OCI-LY1 (cell line): Measurements from ENCODE around the gene TM4SF4.

ENCODE experiments used
- EZH2 ChIP-seq: fragments of 200-600 bp; sonication (generic), shearing (Covaris generic); IDR thresholded peaks from 2 replicates; pipeline ENCODE4 v1.8.0; 2017; ENCODE audit warnings: borderline replicate concordance, mixed run types, mild to moderate bottlenecking, antibody characterized with exemption, low read length, moderate library complexity, mixed read lengths
- TF ChIP-seq, protein P1 (sequence below): fragments of 200-600 bp; sonication (generic), shearing (Covaris generic); IDR thresholded peaks from 2 replicates; pipeline ENCODE4 v1.5.1; 2017; ENCODE audit warnings: mild to moderate bottlenecking, antibody characterized with exemption, low read length, moderate library complexity, mixed read lengths

DNA sequence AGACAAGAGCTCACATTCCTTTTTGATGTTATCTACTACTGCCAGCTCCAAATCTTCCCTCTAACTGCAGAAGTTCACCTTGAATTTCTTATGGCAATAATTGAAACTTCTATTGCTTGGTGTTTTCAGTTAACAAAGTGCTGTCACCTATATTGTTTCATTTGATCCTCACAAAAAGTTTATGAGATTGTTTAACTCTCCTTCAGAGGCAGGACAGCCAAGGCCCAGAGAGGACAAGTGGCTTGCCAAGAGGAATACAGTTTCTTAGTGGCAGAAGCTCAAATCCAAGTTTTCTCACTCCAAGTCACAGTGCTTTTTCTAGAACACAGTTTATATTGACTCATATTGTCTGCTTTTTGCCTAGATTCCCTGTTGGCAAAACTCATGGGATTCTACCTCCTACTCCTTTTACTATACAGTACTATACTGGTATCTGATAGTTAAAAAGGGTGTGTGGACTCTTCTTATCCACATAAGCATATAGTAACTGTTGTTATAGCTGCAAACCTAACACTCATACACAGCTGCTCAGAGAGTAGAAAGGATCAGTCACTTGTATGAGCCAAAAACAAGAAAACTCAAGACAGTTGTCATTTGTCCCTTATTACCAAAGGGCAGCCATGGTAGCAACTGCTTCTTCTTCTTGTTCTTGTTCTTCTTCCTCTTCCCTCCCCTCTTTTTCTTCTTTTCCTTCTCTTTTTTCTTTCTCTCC, 15.9 kb downstream of the TM4SF4 start:
- TF ChIP-seq, protein P1, sequence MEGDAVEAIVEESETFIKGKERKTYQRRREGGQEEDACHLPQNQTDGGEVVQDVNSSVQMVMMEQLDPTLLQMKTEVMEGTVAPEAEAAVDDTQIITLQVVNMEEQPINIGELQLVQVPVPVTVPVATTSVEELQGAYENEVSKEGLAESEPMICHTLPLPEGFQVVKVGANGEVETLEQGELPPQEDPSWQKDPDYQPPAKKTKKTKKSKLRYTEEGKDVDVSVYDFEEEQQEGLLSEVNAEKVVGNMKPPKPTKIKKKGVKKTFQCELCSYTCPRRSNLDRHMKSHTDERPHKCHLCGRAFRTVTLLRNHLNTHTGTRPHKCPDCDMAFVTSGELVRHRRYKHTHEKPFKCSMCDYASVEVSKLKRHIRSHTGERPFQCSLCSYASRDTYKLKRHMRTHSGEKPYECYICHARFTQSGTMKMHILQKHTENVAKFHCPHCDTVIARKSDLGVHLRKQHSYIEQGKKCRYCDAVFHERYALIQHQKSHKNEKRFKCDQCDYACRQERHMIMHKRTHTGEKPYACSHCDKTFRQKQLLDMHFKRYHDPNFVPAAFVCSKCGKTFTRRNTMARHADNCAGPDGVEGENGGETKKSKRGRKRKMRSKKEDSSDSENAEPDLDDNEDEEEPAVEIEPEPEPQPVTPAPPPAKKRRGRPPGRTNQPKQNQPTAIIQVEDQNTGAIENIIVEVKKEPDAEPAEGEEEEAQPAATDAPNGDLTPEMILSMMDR, result no peak
- no peak for TF ChIP-seq EZH2
